HepG2 (cell line): ENCODE measurements around the gene AFG1L. TPM values are rescaled to one million over a fixed set of nuclear protein-coding genes. Genes with fewer than 3 reads are reported as not detected.

Experiments
- ATAC-seq: fragments of 200-7000 bp; cut with Tn5 transposase; 3 replicates; pipeline ENCODE4 v1.9.1; 2020; ENCODE audit warnings: mild to moderate bottlenecking, moderate library complexity
- BruUV-seq: library from RNA; stranded (reverse); fragments of 400-500 nt; replicated peaks from 2 replicates; lab custom pipeline; 2021; lab: Mats Ljungman, UMichigan
- CTCF ChIA-PET: fragments of 300-600 bp; formaldehyde crosslinking; extraction: SDS; loops from one replicate; lab custom pipeline; 2021; ENCODE audit warnings: low total read pairs, inconsistent platforms, low intra/inter-chr PET ratio; lab: Yijun Ruan, JAX
- POLR2A ChIA-PET: fragments of 350-600 bp; sonication (Branson Sonifier 250); formaldehyde crosslinking; loops from one replicate; lab custom pipeline; 2020; ENCODE audit warnings: antibody characterized with exemption, inconsistent platforms; lab: Yijun Ruan, JAX
- DNase-seq: peaks from one replicate; pipeline ENCODE4 v3.0.0-alpha.2; 2015; ENCODE audit warnings: low spot score
- FAIRE-seq: peaks from 3 replicates; lab custom pipeline; 2011; peaks lifted over from hg19 to GRCh38; lab: Jason Lieb, UNC
- H2AFZ ChIP-seq: one replicate; pipeline ENCODE4 v1.6.1; 2011; ENCODE audit warnings: low read length, inconsistent platforms
- H3K27ac ChIP-seq: fragments of 300-600 bp; 3 replicates; pipeline ENCODE4 v1.8.0; 2011; ENCODE audit warnings: mixed run types, mild to moderate bottlenecking, mixed read lengths, low read length, inconsistent platforms; ENCODE audit not compliant: insufficient read depth; ENCODE audit errors: extremely low read length
- H3K27me3 ChIP-seq, 2 experiments: fragments of 200-600 bp in 1 of 2; 2 replicates in 1 of 2; 3 replicates in 1 of 2; pipeline versions ENCODE4 v1.6.0 to v1.8.0; 2011; ENCODE audit warnings: low read length in 2 of 2, mild to moderate bottlenecking in 2 of 2, moderate library complexity in 2 of 2, inconsistent platforms in 1 of 2; ENCODE audit not compliant: insufficient read depth in 2 of 2, control insufficient read depth in 1 of 2
- H3K36me3 ChIP-seq, 2 experiments: fragments of 200-600 bp in 1 of 2; replicated peaks in 1 of 2; 2 replicates in 1 of 2; 3 replicates in 1 of 2; pipeline versions ENCODE4 v1.5.1 to v1.8.0; 2011; ENCODE audit warnings: low read length in 2 of 2, inconsistent platforms in 1 of 2; ENCODE audit not compliant: insufficient read depth in 2 of 2, control insufficient read depth in 1 of 2
- H3K4me1 ChIP-seq: 2 replicates; pipeline ENCODE4 v1.5.1; 2012; ENCODE audit warnings: low read length, inconsistent platforms; ENCODE audit not compliant: insufficient read depth
- H3K4me2 ChIP-seq: 2 replicates; pipeline ENCODE4 v1.6.0; 2011; ENCODE audit warnings: low read depth, low read length, inconsistent platforms
- H3K4me3 ChIP-seq, 3 experiments: fragments of 200-600 bp in 1 of 3; sonication (generic), shearing (Covaris generic) in 1 of 3; replicated peaks in 1 of 3; 2 replicates each; pipeline ENCODE4 v1.5.1; 2011 to 2016; ENCODE audit warnings: low read length in 3 of 3, inconsistent platforms in 2 of 3, low read depth in 2 of 3, mild to moderate bottlenecking in 2 of 3, control low read depth in 1 of 3, mixed read lengths in 1 of 3; ENCODE audit not compliant: insufficient read depth in 1 of 3
- H3K79me2 ChIP-seq: one replicate; pipeline ENCODE4 v1.6.1; 2011; ENCODE audit warnings: low read length, inconsistent platforms; ENCODE audit not compliant: insufficient read depth
- H3K9ac ChIP-seq: 2 replicates; pipeline ENCODE4 v1.6.0; 2011; ENCODE audit warnings: mild to moderate bottlenecking, low read depth, low read length, inconsistent platforms; ENCODE audit not compliant: insufficient read depth
- H3K9me3 ChIP-seq: 2 replicates; pipeline ENCODE4 v1.5.1; 2012; ENCODE audit warnings: mild to moderate bottlenecking, low read length
- H4K20me1 ChIP-seq: 2 replicates; pipeline ENCODE4 v1.6.0; 2011; ENCODE audit warnings: inconsistent platforms, mild to moderate bottlenecking, low read length, moderate library complexity; ENCODE audit not compliant: insufficient read depth
- BORCS8-MEF2B ChIP-seq: sonication (generic); formaldehyde crosslinking; IDR thresholded peaks from 2 replicates; pipeline ENCODE4 v1.8.0; 2022; ENCODE audit warnings: mild to moderate bottlenecking, missing genetic modification reagents
- MTA3 ChIP-seq: sonication (generic); formaldehyde crosslinking; IDR thresholded peaks from 2 replicates; pipeline ENCODE4 v1.4.0; 2020; ENCODE audit warnings: missing genetic modification reagents
- MYC ChIP-seq: sonication (generic); formaldehyde crosslinking; IDR thresholded peaks from 2 replicates; pipeline ENCODE4 v1.9.0; 2021; ENCODE audit warnings: missing genetic modification reagents, borderline replicate concordance
- NAIF1 ChIP-seq: sonication (generic); formaldehyde crosslinking; IDR thresholded peaks from 2 replicates; pipeline ENCODE4 v1.5.0; 2020; ENCODE audit warnings: mild to moderate bottlenecking, missing genetic modification reagents, borderline replicate concordance
- SMC3 ChIP-seq: IDR thresholded peaks from 2 replicates; pipeline ENCODE4 v1.6.1; 2011; ENCODE audit warnings: low read length, improper control_type of control experiment
- SOX13 ChIP-seq, 3 experiments: fragments of 450-650 bp in 1 of 3; sonication (generic) in 1 of 3; formaldehyde crosslinking in 1 of 3; IDR thresholded peaks in 2 of 3; conservative IDR thresholded peaks in 1 of 3; 2 replicates each; pipeline versions ENCODE4 v1.5.0 to v1.6.1; 2016 to 2020; ENCODE audit warnings: antibody characterized with exemption in 1 of 3, mild to moderate bottlenecking in 1 of 3, missing compliant biosample characterization in 1 of 3, missing genetic modification reagents in 1 of 3, moderate library complexity in 1 of 3
- ZFP36L2 ChIP-seq: sonication (generic); formaldehyde crosslinking; IDR thresholded peaks from 2 replicates; pipeline ENCODE4 v1.4.0; 2020; ENCODE audit warnings: missing genetic modification reagents
- ZNF333 ChIP-seq: sonication (generic); formaldehyde crosslinking; IDR thresholded peaks from 2 replicates; pipeline ENCODE4 v1.4.0; 2020; ENCODE audit warnings: mild to moderate bottlenecking, missing genetic modification reagents, borderline replicate concordance
- ZNF746 ChIP-seq: sonication (generic); formaldehyde crosslinking; IDR thresholded peaks from 2 replicates; pipeline ENCODE4 v1.8.0; 2022; ENCODE audit warnings: mild to moderate bottlenecking, missing genetic modification reagents
- ZNF75D ChIP-seq: sonication (generic); formaldehyde crosslinking; IDR thresholded peaks from 2 replicates; pipeline ENCODE4 v1.8.1; 2023; ENCODE audit warnings: missing genetic modification reagents, mild to moderate bottlenecking, borderline replicate concordance
- ZNF841 ChIP-seq: sonication (generic); formaldehyde crosslinking; IDR thresholded peaks from 2 replicates; pipeline ENCODE4 v1.8.1; 2023; ENCODE audit warnings: missing genetic modification reagents, borderline replicate concordance
- ZNF883 ChIP-seq: sonication (generic); formaldehyde crosslinking; IDR thresholded peaks from 2 replicates; pipeline ENCODE4 v1.5.1; 2020; ENCODE audit warnings: mild to moderate bottlenecking, missing genetic modification reagents; ENCODE audit errors: not compliant biosample characterization
- WGBS: methylation state at CpG from one replicate; pipeline ENCODE4 v1.1.6; 2017; ENCODE audit warnings: low lambda C conversion rate; 5-methylcytosine and 5-hydroxymethylcytosine counted together
- in situ Hi-C: cut with HindIII; loops from 2 replicates; pipeline ENCODE4 v1.10.0; 2017; ENCODE audit warnings: low pct_unique_long_range_greater_than_20kb; ENCODE audit not compliant: extremely low pct_ligation_motif_present
- intact Hi-C: fragments of 100-400 bp; cut with micrococcal nuclease; formaldehyde crosslinking; loops from one replicate; pipeline ENCODE4 v1.10.0; 2022; ENCODE audit not compliant: unreplicated experiment
- polyA plus RNA-seq, 8 experiments: library from polyadenylated mRNA; depleted of rRNA in 3 of 8; stranded (reverse) in 7 of 8; unstranded in 1 of 8; fragments of >200 nt; fragmentation: Illumina TruSeq in 4 of 8; extraction: Trizol in 4 of 8; gene quantifications; 2 replicates each; pipeline versions ENCODE4 v1.2.1 to v1.2.3, GENCODE V29; 2011 to 2016; ENCODE audit warnings: low read depth in 4 of 8, missing spikeins in 1 of 8, mixed read lengths in 1 of 8; ENCODE audit not compliant: insufficient read depth in 1 of 8
- total RNA-seq, 5 experiments: library from RNA; depleted of rRNA; stranded (reverse); fragments of >200 nt; fragmentation: Illumina TruSeq; extraction: Trizol; gene quantifications; 2 replicates each; pipeline ENCODE4 v1.2.3, GENCODE V29; 2016; ENCODE audit warnings: low read depth in 1 of 5
- TF ChIP-seq, protein P1 (sequence below): sonication (generic); formaldehyde crosslinking; IDR thresholded peaks from 2 replicates; pipeline ENCODE4 v1.4.0; 2020; ENCODE audit warnings: missing genetic modification reagents

The AFG1L gene
- total and polyA plus RNA-seq, 2 of the 13 experiments (the other 11 are each of a cell fraction or from before 2014, with no cell fraction given), result 3.1 to 14.0 TPM

DNA sequence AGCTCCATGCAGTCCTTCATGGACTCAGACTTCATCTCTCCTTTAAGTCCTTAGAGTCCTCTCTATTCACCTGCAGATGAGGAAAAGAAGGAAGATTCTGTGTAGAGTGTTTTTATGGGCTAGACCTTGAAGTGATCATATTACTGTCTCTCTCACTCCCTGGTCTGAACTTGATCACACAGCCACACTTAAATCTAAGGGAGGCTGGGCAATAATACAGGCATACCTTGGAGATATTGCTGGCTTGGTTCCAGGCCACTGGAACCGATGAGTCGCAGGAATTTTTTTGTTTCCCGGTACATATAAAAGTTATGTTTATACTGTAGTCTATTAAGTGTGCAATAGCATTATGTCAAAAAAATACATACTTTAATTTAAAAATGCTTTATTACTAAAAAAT is 206.7 kb downstream of the AFG1L start:
- no peak for FAIRE-seq
- in situ Hi-C loops (loop anchor here (25.0 kb wide), 1 partner anchor 514 kb away; no protein-coding TSS in a partner anchor), intact Hi-C loops (no loop called here)
- no peak for ATAC-seq
- Histone ChIP-seq H3K4me2 (no peak overlapping the region), H2AFZ (no peak overlapping the region), H3K9me3 (no peaks in the 10 kb centered on the region), H3K9ac (no peak overlapping the region), H4K20me1 (no peaks in the 10 kb centered on the region), H3K36me3 (no peaks in the 10 kb centered on the region; a peak in 1 of 5 replicates), H3K79me2 (no peaks in the 10 kb centered on the region), H3K27ac (no peak overlapping the region), H3K27me3 (no peaks in the 10 kb centered on the region), H3K4me1 (no peaks in the 10 kb centered on the region), H3K4me3 (no peak overlapping the region)
- no TSS peak for BruUV-seq
- TF ChIP-seq MYC (CRISPR knock-in tag) (no peak), SOX13 (IDR thresholded peaks at IDR 0.05) (no peak), SOX13 (CRISPR knock-in tag; conservative IDR thresholded peaks at IDR 0.05 in 1 of 2, IDR thresholded peaks at IDR 0.05 in 1 of 2) (no peak), ZNF883 (CRISPR knock-in tag) (no peak), BORCS8-MEF2B (CRISPR knock-in tag) (no peak), NAIF1 (CRISPR knock-in tag) (no peak), ZNF333 (CRISPR knock-in tag) (no peak), ZNF841 (CRISPR knock-in tag) (no peak), ZFP36L2 (CRISPR knock-in tag) (no peak), ZNF746 (CRISPR knock-in tag) (no peak), MTA3 (CRISPR knock-in tag) (no peak), ZNF75D (no peak), SMC3 (no peak)
- TF ChIP-seq, protein P1, sequence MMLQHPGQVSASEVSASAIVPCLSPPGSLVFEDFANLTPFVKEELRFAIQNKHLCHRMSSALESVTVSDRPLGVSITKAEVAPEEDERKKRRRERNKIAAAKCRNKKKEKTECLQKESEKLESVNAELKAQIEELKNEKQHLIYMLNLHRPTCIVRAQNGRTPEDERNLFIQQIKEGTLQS (CRISPR knock-in tag), result no peak
- WGBS, result 95% methylated on average over 3 of the region's 3 CpGs
- DNase-seq, result no peak
- CTCF ChIA-PET, result no interaction called here
- POLR2A ChIA-PET, result no interaction called here
